BLaER1 (cell line): ENCODE results near the gene MDK.

Source experiments
- H3K27ac ChIP-seq: shearing (Covaris generic); formaldehyde crosslinking; 2 replicates; pipeline ENCODE4 v1.8.1; 2022
- H3K27me3 ChIP-seq: shearing (Covaris generic); formaldehyde crosslinking; 2 replicates; pipeline ENCODE4 v1.8.1; 2022
- H3K36me3 ChIP-seq: shearing (Covaris generic); formaldehyde crosslinking; 2 replicates; pipeline ENCODE4 v1.8.1; 2022
- H3K4me1 ChIP-seq: shearing (Covaris generic); formaldehyde crosslinking; 2 replicates; pipeline ENCODE4 v1.8.1; 2022
- H3K4me2 ChIP-seq: shearing (Covaris generic); formaldehyde crosslinking; 2 replicates; pipeline ENCODE4 v1.8.1; 2022
- H3K4me3 ChIP-seq: shearing (Covaris generic); formaldehyde crosslinking; 2 replicates; pipeline ENCODE4 v1.8.1; 2022
- H3K9ac ChIP-seq: shearing (Covaris generic); formaldehyde crosslinking; 2 replicates; pipeline ENCODE4 v1.8.1; 2022
- H3K9me3 ChIP-seq: shearing (Covaris generic); formaldehyde crosslinking; 2 replicates; pipeline ENCODE4 v1.8.1; 2022
- H4K20me1 ChIP-seq: shearing (Covaris generic); formaldehyde crosslinking; 2 replicates; pipeline ENCODE4 v1.8.1; 2022
- Cebpa-rat ChIP-seq: shearing (Covaris generic); IDR thresholded peaks from 2 replicates; pipeline ENCODE4 v1.8.1; 2022

Gene MDK

GRCh38 chr11:46392421-46393230 lies 11.2 kb downstream of the MDK start:
- peak overlapping the region; percentile 63 for H3K4me2 ChIP-seq
- peak overlapping the region; percentile 28; the same call in 1 of the 2 replicates for H3K4me3 ChIP-seq
- H3K9ac ChIP-seq, result no peak overlapping the region
- no peak overlapping the region for H3K27ac ChIP-seq
- peaks cover 23% of the 10 kb centered on the region for H3K36me3 ChIP-seq
- H3K4me1 ChIP-seq, result peaks cover 29% of the 10 kb centered on the region; the same call in 1 of the 2 replicates
- H3K27me3 ChIP-seq, result peaks cover 60% of the 10 kb centered on the region
- TF ChIP-seq Cebpa-rat, result no peak
- peaks cover 96% of the 10 kb centered on the region for H4K20me1 ChIP-seq
- H3K9me3 ChIP-seq, result no peaks in the 10 kb centered on the region

DNA sequence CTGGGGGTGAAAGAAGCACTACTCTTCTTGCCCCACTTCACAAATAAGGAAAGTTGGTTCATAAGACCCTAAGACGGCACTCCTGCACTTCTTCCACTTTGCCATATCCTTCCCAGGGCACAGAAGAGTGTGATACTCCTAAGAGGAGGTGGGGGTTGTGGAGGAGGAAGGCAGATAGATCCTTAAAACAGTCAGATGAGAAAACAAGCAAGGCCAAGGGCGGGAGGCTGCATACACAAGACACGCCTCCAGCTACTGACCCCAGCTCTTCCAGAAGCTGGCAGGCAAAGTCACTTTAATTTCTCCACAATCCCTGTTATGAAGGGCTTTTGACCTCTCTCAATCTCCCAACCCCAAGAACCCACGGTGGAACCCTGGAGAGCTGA lies 11.8 kb downstream of the MDK start:
- H3K4me3 ChIP-seq, result no peak overlapping the region
- H3K27ac ChIP-seq, result no peak overlapping the region
- H3K9me3 ChIP-seq, result no peaks in the 10 kb centered on the region
- peaks cover 54% of the 10 kb centered on the region for H3K27me3 ChIP-seq
- no peak overlapping the region for H3K9ac ChIP-seq
- TF ChIP-seq Cebpa-rat, result no peak
- H3K36me3 ChIP-seq, result peaks cover 29% of the 10 kb centered on the region
- peaks cover 25% of the 10 kb centered on the region; the same call in 1 of the 2 replicates for H3K4me1 ChIP-seq
- peaks cover 96% of the 10 kb centered on the region for H4K20me1 ChIP-seq
- H3K4me2 ChIP-seq, result no peak overlapping the region

DNA sequence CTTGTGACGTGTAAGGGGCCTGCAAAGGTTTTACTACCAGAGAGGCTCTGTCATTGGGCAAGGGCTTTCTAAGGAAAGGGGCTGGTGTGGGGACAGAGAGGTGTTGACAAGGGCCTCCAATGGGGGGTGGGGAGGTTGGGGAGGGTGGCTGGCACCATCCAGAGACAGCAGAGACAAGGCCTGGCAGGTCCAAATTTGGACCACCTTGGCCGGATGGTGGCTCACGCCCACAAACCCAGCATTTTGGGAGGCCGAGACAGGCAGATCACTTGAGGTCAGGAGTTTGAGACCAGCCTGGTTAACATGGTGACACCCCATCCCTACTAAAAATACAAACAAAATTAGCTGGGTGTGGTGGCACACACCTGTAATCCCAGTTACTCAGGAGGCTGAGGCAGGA lies 12.3 kb downstream of the MDK start:
- Histone ChIP-seq H3K9ac (no peak overlapping the region), H3K4me2 (no peak overlapping the region), H3K4me1 (peaks cover 29% of the 10 kb centered on the region; the same call in 1 of the 2 replicates), H4K20me1 (peaks cover 94% of the 10 kb centered on the region), H3K4me3 (no peak overlapping the region), H3K36me3 (peaks cover 33% of the 10 kb centered on the region), H3K9me3 (no peaks in the 10 kb centered on the region), H3K27ac (no peak overlapping the region), H3K27me3 (peaks cover 49% of the 10 kb centered on the region)
- TF ChIP-seq Cebpa-rat, result no peak

DNA sequence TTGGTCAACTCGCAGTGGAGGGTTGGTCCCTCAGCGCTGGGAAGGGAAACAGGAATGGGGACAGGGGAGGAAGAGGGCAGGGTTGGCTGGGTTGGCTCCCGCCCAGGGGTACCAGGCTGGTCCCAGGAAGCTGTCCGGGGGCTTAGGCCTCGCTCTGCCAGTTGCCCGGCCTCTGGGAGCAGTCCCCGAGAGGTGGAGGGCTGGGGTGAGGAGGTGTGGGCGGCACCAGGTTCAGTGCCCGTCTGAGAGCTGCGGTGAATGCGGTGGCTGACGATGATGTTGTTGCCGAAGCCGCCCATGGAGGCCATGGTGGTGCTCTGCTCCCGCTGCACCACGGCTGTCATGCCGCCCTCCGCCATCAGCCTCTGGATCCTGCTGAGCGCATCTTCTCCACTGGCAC lies 16.1 kb downstream of the MDK start:
- peaks cover 11% of the 10 kb centered on the region for H3K27me3 ChIP-seq
- H3K9ac ChIP-seq, result no peak overlapping the region
- H3K4me2 ChIP-seq, result no peak overlapping the region
- peaks cover 70% of the 10 kb centered on the region for H3K36me3 ChIP-seq
- H3K9me3 ChIP-seq, result no peaks in the 10 kb centered on the region
- H4K20me1 ChIP-seq, result peaks cover 80% of the 10 kb centered on the region
- H3K4me1 ChIP-seq, result peaks cover 12% of the 10 kb centered on the region; the same call in 1 of the 2 replicates
- no peak overlapping the region for H3K27ac ChIP-seq
- H3K4me3 ChIP-seq, result no peak overlapping the region
- TF ChIP-seq Cebpa-rat, result no peak

GRCh38 chr11:46402957-46403902 lies 21.8 kb downstream of the MDK start:
- H3K9ac ChIP-seq, result no peak overlapping the region
- no peak overlapping the region for H3K4me3 ChIP-seq
- peaks cover 55% of the 10 kb centered on the region for H4K20me1 ChIP-seq
- no peak overlapping the region for H3K4me2 ChIP-seq
- no peak for TF ChIP-seq Cebpa-rat
- no peaks in the 10 kb centered on the region for H3K9me3 ChIP-seq
- peaks cover 18% of the 10 kb centered on the region for H3K4me1 ChIP-seq
- H3K27me3 ChIP-seq, result no peaks in the 10 kb centered on the region
- peaks cover 98% of the 10 kb centered on the region for H3K36me3 ChIP-seq
- H3K27ac ChIP-seq, result no peak overlapping the region

- no peak for TF ChIP-seq Cebpa-rat
- Histone ChIP-seq H3K36me3 (peaks cover 99% of the 10 kb centered on the region), H3K4me1 (peaks cover 18% of the 10 kb centered on the region), H3K4me3 (no peak overlapping the region), H3K27ac (no peak overlapping the region), H3K9me3 (no peaks in the 10 kb centered on the region), H4K20me1 (peaks cover 57% of the 10 kb centered on the region), H3K27me3 (no peaks in the 10 kb centered on the region), H3K4me2 (no peak overlapping the region), H3K9ac (no peak overlapping the region)
Observed at GRCh38 chr11:46404476-46405017, 23.1 kb downstream of the MDK start.

DNA sequence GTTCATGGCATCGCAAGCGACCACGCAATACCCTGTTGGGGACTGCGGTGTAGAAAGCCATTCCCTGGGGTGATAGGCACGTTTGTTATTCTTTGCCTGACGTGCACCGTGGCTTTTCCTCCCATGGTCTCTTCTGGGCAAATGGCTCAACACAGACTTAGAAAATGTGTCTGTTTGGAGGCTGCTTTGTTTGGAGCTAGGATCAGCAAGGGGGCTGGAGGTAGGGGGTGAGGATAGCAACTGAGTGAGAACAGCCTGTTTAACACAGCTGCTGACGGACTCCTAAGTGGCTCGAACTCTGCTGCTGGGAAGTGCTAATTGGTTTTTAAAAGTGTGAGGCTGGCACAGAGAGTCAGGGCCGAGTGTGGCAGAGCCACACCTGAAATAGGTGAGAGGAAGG lies 26.2 kb downstream of the MDK start:
- H3K36me3 ChIP-seq, result peaks cover 92% of the 10 kb centered on the region

GRCh38 chr11:46408407-46408986 lies 27.0 kb downstream of the MDK start:
- no peaks in the 10 kb centered on the region for H3K27me3 ChIP-seq
- H3K9me3 ChIP-seq, result no peaks in the 10 kb centered on the region
- H3K27ac ChIP-seq, result no peak overlapping the region
- peaks cover 18% of the 10 kb centered on the region for H3K4me1 ChIP-seq
- H3K4me3 ChIP-seq, result no peak overlapping the region
- TF ChIP-seq Cebpa-rat, result no peak
- H4K20me1 ChIP-seq, result peaks cover 27% of the 10 kb centered on the region
- peaks cover 92% of the 10 kb centered on the region for H3K36me3 ChIP-seq
- peak overlapping the region; percentile 45 for H3K4me2 ChIP-seq
- H3K9ac ChIP-seq, result 0 out of 2 replicates have a peak overlapping the region, but pooled peaks have one; percentile 48

More for the DNA sequence above, 26.2 kb downstream of the MDK start:
- H3K27ac ChIP-seq, result no peak overlapping the region
- H3K9me3 ChIP-seq, result no peaks in the 10 kb centered on the region
- H4K20me1 ChIP-seq, result peaks cover 35% of the 10 kb centered on the region
- H3K4me1 ChIP-seq, result peaks cover 18% of the 10 kb centered on the region
- no peak overlapping the region for H3K4me3 ChIP-seq
- no peaks in the 10 kb centered on the region for H3K27me3 ChIP-seq
- peak overlapping the region; percentile 45 for H3K4me2 ChIP-seq
- H3K9ac ChIP-seq, result peak overlapping the region; percentile 48; the same call in 1 of the 2 replicates
- no peak for TF ChIP-seq Cebpa-rat

GRCh38 chr11:46410021-46410420 lies 28.6 kb downstream of the MDK start:
- Histone ChIP-seq H3K9me3 (no peaks in the 10 kb centered on the region), H4K20me1 (peaks cover 12% of the 10 kb centered on the region), H3K9ac (no peak overlapping the region), H3K4me1 (peaks cover 18% of the 10 kb centered on the region), H3K4me2 (no peak overlapping the region), H3K4me3 (no peak overlapping the region), H3K27me3 (no peaks in the 10 kb centered on the region), H3K36me3 (peaks cover 92% of the 10 kb centered on the region), H3K27ac (no peak overlapping the region)
- TF ChIP-seq Cebpa-rat, result no peak
